ENCODE data around the gene VILL.

DNA sequence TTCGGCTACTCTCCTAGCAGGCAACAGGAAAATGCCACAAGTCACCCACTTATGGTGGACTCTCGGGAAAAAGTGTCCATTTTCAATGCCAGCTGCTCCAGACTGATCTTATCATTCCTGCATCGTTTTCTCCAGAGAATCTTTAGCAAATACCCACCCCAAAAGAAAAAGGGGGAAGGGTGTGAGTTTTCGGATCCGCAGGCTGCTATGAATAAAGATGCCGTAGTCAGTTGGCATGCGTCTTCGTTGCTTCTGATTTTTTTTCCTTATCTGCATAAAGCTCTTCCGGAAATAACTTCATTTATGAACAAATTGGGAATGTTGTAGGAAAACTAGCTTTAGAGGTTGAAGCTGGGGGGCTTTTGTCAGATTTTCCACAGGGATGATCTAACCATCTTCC is 22.4 kb upstream of the VILL start:
- TF ChIP-seq, protein P1, sequence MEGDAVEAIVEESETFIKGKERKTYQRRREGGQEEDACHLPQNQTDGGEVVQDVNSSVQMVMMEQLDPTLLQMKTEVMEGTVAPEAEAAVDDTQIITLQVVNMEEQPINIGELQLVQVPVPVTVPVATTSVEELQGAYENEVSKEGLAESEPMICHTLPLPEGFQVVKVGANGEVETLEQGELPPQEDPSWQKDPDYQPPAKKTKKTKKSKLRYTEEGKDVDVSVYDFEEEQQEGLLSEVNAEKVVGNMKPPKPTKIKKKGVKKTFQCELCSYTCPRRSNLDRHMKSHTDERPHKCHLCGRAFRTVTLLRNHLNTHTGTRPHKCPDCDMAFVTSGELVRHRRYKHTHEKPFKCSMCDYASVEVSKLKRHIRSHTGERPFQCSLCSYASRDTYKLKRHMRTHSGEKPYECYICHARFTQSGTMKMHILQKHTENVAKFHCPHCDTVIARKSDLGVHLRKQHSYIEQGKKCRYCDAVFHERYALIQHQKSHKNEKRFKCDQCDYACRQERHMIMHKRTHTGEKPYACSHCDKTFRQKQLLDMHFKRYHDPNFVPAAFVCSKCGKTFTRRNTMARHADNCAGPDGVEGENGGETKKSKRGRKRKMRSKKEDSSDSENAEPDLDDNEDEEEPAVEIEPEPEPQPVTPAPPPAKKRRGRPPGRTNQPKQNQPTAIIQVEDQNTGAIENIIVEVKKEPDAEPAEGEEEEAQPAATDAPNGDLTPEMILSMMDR (IDR thresholded peaks at IDR 0.05), result no peak
- no peak for TF ChIP-seq POLR2A (IDR thresholded peaks at IDR 0.05)
